GM21576 (cell line): Measurements from ENCODE around the gene NFASC.

Experiments
- ATAC-seq: cut with Tn5 transposase; IDR thresholded peaks from one replicate; pipeline ENCODE4 v1.9.1; 2021; ENCODE audit warnings: mild to moderate bottlenecking, moderate library complexity; ENCODE audit not compliant: unreplicated experiment

Gene NFASC

DNA sequence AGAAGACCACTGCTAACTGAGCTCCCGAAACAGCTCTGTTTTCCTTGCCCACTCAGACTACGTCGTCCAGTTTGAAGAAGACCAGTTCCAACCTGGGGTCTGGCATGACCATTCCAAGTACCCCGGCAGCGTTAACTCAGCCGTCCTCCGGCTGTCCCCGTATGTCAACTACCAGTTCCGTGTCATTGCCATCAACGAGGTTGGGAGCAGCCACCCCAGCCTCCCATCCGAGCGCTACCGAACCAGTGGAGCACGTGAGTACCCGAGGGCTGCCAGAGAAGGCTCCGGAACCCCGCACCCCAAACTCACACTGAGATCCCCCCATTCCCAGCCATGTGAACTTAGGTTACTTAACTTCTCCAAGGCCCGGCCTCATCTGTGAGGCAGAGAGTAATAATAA lies 108.6 kb downstream of the NFASC start:
- ATAC-seq: no peak

DNA sequence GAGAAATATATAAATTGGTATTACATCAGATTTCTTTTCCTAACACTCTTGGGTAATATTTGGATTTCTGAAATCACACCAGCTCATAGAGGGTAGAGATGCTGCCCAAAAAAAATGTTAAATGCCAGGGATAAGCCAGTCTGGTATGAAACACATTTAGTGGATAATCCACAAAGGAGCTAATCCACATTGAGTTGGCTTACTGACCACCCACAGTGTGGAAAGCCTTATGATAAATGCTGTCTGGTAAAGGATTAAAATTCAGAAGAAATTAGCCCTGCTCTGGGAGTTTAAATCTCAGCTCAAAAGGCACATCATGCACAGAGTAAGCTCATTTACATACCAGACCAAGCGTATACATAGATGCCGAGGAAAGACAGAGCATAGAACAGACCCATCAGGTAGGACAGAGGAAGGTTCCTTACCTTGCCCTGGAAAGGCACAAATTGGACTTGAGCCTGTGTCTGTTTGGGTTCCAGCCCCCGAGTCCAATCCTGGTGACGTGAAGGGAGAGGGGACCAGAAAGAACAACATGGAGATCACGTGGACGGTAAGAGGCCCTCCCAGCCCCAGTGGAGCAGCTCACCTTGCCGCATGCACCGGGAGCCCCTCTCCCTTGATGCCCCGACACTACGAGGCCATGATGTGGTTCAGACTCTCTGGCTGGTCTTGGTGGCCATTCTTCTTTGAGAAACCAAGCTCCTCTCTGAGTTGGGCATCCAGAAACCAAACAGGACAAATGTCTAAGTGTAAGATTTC lies 109.4 kb downstream of the NFASC start:
- no peak for ATAC-seq

DNA sequence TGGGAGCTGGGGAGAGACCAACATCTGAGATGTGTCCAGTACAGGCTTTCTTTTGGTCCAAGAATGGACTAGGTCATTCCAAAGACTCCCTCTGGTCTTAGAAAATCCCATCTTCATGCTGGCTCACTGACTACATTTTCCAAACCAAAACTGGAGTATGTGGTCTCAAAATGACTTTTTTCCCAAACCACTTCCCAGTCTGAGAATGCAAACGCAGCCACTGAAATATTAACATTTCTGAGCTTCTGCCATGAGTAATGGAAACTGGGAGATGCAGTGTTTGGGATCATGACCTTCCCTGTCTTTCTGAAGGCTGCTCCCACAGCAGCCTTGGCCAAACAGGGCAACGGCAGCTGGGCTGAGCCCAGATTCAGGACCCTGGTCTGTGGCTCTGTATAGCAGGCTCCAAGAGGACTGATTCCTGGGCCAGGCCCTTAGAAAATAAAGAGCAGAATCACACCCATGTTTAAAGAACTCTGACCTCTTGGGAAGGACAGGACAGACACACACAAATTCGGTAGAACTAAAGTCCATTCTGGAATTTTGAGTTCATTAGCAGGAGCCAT lies 110.3 kb downstream of the NFASC start:
- ATAC-seq: no peak

DNA sequence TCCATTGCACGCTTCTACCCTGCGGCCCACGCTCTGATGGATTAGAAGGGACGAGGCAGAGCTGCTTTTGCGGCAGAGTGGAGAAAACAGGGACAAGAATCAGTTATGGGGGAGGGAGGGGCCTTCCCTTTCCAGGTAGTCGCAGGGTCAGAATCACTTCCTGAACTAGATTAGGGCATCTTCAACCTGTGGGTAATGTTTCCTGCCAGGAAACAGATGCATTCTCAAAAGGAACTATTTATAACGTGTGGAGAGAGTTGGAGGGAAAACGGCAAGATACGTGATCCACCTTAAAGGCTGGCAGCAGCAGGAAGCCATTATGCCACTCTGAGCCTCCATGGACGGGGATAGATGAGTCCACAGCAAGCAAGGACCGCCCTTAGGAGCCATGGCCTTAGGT lies 112.5 kb downstream of the NFASC start:
- no peak for ATAC-seq

- no peak for ATAC-seq
These were observed 113.2 kb downstream of the NFASC start for GRCh38 chr1:204983881-204984280.

GRCh38 chr1:204984499-204984898 lies 113.8 kb downstream of the NFASC start:
- no peak for ATAC-seq

DNA sequence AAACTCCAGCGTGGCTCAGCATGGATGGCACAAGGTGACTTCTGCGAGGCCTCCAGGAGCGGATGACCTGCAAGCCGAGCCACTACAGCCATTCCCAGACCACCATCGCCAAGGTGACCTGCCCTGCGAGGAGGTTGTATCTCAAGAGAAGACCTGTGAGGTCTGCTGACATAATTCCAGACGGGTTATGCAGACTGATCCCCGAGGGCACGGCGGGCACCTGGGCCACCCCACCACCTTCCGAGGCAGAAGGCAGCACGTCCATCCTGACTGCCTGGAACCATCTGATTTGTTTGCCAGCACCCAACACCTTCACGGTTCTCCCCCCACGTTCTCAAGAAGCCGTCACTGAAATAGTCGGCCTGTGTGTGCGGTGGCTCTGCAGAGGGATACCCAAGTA lies 115.5 kb downstream of the NFASC start:
- ATAC-seq: no peak

DNA sequence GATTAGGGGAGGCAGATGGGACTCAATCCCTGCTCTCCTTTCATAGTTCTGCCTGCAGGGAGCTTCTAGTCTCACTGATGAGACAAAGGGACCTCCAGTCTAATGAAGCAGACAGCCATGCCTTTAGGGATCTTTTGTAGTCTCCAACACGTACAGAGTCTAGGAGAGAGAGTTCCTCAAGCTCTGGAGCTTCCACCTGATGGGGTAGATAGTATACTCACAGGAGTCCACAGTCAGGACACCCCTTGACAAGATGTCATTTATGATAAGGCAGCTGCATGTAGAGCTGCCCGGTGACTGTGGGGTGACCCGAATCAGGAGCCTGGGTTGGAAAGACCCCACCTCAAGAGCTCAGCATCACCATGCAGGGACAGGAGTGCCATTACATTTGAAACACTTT lies 117.0 kb downstream of the NFASC start:
- ATAC-seq: no peak

GRCh38 chr1:204988196-204988595 lies 117.5 kb downstream of the NFASC start:
- no peak for ATAC-seq

DNA sequence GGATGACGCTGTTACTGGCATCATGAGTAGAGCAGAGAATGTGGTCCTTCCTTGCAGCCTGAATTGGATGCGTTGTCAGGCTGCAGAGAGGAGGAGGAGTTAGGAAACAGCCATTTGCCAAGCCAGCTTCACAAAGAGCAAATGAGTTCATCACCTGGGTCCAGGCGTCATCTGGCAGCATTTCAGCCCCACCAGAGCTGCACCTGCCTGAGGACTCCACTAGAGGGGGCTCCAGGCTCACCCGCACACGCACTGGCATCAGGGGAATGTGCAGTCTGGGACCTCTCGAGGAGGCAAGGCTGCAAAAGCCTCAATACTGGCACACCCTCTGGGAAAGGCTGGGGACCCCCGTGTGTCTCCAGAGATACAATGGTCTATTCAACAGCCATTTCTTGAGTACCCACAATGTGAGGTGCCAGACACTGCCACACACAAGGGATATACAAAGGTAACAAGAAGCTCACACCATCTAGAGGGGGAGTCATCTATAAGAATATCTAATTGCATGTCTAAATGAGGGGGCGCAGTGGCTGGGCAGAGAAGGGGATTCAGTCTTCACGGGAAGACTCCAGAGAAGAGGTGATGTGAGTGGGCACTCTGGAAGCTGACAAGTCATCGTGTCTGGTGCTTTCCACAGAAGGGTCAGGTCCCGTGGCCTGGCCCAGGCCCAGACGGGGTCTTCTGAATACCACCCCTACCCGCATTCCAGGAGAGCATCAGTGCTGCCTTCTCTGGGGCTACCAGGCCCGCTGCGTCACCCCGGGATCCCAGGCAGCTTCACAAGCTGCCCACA lies 118.8 kb downstream of the NFASC start:
- ATAC-seq: no peak

- ATAC-seq: no peak
These were observed 119.5 kb downstream of the NFASC start for GRCh38 chr1:204990059-204990664.

GRCh38 chr1:204990721-204991341 lies 120.2 kb downstream of the NFASC start:
- ATAC-seq: no peak

DNA sequence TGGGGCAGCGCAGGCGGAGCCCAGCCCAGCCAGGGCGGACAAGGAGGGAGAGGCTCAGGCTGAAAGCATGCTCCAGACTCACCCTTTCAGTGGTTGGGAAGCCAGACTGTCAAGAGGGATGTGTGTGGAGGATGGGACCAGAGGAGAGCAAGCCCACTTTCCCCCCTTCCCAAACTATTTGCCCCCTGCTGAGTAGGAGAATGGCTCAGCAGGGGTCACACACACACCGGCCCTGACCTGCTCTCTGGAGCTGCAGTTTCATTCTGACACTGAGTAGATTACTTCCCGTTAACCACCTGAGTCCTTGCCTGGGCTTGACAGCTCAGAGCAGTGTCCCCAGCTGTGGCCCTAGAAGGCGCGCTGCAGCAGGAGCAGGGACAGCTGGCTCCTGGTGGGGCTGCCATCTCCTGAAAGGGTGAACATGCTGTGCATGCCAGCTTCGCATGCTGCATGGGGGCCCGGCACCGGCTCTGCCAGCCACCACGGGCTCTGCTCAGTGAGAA lies 120.7 kb downstream of the NFASC start:
- no peak for ATAC-seq

DNA sequence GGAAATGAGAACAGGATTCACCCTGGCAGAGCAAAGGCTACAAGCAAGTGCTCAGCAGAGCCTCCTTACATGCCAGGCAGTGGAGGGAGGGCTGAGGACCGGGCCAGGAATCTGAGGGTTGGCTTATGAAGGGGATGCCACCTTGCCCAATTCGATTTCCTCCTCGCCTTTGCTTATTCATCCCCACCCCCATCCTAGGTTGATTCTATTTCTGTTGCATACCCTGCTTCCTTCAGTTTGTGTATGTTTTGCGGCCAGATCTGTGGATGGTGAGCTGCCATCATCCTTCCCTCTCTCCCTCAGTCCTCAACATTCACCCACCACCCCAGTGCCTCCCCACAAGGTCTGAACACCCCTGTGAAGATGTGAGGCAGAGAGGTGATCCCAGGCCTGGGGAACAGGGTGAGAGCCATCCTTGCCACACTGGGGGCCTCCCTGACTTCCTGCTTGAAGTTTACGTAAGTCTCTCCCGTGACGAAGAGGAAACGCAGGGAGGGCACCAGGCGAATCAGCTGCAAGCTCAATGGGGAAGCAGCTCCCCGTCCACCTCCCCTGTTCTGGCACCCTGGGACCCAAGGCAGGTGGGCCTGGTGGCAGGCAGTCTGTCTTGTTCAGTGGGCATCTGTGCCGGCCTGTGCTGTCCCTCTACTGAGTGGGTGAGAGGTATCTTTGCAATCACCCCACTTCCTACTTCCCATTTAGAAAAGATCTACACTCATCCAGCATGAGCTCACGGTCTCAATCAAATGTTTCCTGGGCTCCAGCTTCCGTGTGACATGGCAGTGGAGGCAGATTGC lies 121.7 kb downstream of the NFASC start:
- no peak for ATAC-seq

DNA sequence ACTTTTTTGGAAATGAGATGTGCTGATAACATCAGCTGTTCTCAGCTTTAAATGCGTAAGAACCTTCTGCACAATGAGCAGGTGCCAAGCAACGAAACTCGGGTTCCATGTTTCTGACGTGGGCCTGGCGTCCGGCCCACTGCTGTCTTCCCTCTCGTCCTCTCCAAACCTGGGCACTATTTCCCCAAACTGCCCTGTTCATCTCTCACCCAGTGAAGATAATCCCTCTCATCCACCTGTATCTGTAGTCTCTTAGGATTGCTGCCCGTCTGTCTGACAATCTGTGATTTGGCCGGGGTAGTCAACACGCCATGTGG lies 122.3 kb downstream of the NFASC start:
- ATAC-seq: no peak

GRCh38 chr1:204994086-204994862 lies 123.6 kb downstream of the NFASC start:
- ATAC-seq: no peak

DNA sequence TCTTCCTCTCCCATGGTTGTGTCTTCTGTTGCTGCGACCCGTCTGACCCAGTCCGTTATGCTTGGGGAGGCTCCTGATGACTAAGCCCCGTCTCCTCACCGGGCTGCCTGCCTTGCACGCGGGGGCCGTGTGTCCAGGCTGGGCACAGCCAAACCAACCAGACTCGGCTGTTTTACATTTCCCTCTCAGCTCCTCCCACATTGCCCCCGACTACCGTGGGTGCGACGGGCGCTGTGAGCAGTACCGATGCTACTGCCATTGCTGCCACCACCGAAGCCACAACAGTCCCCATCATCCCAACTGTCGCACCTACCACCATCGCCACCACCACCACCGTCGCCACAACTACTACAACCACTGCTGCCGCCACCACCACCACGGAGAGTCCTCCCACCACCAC lies 126.3 kb downstream of the NFASC start:
- no peak for ATAC-seq

DNA sequence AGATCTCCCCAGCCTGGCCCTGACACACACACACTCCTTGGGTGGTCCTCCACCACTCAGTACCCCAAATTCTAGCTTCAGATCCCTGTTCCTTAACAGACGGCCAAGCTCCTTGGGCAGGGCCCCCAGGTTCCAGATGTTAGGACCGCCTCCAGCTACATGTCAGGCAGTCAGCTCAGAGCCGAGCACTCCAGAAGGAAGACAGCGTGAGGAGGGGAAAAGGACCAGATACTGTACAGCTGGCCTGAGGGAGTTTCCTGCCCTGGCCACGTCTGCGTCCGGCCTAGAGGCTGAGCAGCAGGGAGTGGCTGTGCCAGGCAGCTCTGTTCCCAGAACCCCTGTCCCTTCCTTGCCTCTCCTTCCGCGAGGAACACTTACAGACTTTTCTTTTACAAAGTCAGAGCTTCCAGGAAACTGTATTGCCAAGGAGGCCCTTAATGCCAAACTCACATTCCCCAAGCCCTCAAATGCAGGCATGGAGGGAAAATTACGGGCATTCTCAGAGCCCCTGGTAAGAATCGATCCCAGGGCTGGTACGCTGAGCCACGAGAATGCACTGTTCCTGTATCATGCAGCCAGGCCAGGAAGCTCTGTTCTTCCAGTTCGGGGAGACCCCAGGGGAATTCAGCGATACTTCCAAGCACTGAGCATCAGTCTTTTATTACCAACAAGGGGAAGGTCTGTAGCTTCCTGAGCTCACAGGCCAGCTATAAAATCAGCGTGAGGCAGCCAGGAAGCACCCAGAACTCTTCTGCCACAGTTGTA lies 127.1 kb downstream of the NFASC start:
- no peak for ATAC-seq

DNA sequence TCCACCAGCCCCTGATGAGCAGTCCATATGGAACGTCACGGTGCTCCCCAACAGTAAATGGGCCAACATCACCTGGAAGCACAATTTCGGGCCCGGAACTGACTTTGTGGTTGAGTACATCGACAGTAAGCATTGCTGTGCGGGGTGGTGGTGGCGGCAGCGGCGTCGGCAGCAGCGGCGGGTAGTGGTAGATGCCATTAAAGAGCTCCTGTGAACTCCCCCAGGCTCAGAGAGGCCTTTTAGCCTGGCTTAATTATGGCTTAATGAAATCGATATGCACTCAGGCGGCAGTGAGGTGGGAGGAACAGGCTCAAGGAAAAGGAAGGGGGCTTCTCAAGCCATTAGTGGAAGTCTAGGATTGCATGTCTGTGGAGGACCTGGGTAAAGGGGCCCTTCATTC lies 130.5 kb downstream of the NFASC start:
- no peak for ATAC-seq
